Measurements from ENCODE around the gene TUBA3E. TPM values are rescaled to one million over a fixed set of nuclear protein-coding genes. Genes with fewer than 3 reads are reported as not detected.
"Not testable (repeated sequence)": the region's sequence is repeated elsewhere in the genome, so short reads cannot be mapped to it uniquely, and the experiment has no call there.

Gene TUBA3E
- total RNA-seq (2014; rRNA removed; shearing (Covaris generic)) = not detected in 2 replicates

DNA sequence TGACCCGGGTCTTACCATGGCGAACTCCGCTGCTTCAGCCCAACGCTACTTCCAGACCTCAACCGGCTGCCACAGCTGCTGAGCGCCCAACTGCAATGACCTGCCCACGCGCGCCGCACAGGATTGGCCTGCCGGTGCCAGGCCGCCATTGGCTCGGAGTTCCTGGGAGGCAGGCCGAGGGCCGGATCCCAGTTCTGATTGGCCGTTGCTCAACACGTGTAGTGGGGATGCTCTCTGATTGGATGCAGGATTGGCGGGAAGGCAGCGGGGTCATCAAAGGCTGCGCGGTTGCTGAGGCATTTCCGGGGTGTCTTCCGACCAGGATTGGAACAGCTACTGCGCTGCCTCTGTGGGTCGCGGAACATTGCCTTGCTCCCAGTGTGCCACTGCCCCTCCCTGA, at the start of gene TUBA3E:
Gene TUBA3E, minus strand, starts transcription at position 97 of the 400 bp plus-strand sequence. Its CDS starts 79 bp downstream, at position 18.
- DNase-seq (ENCODE audit: low spot score) = no peak

DNA sequence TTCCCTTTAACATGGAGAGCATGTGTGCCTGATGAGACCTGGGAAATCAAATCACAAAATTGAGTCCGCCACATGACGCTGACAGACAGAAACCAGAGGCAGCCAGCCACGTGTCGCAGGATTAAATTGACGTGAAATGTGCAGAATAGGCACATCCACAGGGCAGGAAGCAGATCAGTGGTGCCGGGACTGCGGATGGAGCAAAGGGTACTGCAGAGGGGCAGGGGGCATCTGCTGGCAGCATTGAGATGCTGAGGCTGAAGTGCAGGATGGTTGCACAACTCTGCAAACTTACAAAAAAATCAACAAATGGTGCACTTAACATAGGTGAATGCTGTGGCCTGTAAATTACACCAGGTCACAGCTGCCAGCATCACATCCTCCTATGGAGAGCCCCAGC, 48.2 kb upstream of the TUBA3E start:
- DNase-seq (ENCODE audit: low spot score) = no peak

- no peak for DNase-seq (ENCODE audit: low spot score)
These were observed 47.7 kb upstream of the TUBA3E start for GRCh38 chr2:130245976-130246375.

DNA sequence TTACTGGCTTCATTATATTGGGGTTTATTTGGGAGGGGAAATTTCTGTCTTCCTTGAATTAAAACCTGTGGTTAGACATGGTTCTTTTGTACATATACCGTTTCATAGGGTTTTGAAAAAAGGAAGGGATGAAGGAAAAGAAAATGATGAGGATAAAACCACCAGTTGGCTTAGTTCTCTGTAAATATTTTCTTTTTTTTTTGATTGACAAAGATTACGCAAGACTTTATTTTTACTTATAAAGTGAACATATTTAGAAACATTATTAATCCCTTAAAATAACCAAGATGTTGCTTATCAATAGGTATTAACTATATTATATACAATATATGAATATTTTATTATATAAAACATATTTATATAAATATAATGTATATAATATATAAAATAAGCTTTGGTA, 45.1 kb upstream of the TUBA3E start:
- DNase-seq (ENCODE audit: low spot score) = no peak

DNA sequence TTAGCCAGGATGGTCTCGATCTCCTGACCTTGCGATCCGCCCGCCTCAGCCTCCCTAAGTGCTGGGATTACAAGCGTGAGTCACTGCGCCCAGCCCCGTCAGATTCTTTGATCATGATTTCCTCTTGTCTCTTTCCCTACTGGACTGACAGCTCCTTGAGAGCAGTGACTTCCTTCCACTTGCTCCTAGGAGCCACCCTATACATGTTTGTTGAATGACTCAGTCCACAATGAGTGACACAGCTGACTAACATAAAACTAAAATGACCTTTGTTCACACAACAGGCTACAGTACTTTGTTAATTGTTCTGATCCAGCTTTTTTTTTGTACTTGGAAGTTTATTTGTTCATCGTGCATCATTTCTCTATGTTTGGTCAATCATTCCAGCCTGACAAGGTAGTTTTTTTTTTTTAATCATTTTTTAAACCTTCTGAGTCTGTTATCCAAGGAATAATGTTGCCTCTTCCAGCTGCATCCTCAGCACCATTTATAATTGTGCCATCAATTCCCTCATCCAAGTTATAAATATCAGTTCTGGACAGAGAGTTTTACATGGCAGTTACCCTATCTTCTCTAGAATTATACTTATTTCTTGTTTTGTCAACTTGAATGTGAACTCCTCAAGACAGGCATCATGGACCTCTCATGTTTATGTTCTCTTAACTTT, 42.9 kb upstream of the TUBA3E start:
- peak; percentile 94 for DNase-seq (ENCODE audit: low spot score)

DNA sequence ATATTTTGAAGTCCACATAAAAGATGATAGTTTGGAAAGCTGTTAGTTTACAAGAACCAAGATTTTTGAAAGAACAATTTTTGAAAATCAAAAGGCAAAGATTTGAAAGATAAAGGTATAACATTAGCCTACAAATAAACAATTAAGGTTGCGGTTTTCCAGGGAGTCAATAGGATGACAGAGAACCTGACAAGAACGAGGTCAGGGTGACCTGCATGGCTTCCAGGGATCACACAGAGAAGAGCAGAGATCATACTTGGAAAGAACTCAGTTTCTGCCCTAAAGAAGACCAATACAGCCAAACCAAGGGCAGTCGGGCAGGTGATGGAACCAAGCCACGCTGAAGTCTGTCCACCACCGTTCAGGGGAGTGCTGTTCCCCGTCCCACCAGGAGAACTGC, 41.3 kb upstream of the TUBA3E start:
- DNase-seq (ENCODE audit: low spot score) = not testable (repeated sequence)

GRCh38 chr2:130233066-130233465, 34.8 kb upstream of the TUBA3E start:
- DNase-seq (ENCODE audit: low spot score) = not testable (repeated sequence)

GRCh38 chr2:130231656-130232055, 33.4 kb upstream of the TUBA3E start:
- no peak for DNase-seq (ENCODE audit: low spot score)

DNA sequence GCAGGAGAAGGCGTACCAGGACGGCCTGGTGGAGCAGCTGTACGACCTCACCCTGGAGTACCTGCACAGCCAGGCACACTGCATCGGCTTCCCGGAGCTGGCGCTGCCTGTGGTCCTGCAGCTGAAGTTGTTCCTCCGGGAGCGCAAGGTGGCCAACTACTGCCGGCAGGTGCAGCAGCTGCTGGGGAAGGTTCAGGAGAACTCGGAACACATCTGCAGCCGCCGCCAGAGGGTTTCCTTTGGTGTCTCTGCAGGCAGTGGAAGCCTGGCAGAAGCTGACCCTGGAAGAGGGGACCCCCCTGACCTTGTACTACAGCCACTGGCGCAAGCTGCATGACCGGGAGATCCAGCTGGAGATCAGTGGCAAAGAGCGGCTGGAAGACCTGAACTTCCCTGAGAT, 32.7 kb upstream of the TUBA3E start:
- not testable (repeated sequence) for DNase-seq (ENCODE audit: low spot score)

DNA sequence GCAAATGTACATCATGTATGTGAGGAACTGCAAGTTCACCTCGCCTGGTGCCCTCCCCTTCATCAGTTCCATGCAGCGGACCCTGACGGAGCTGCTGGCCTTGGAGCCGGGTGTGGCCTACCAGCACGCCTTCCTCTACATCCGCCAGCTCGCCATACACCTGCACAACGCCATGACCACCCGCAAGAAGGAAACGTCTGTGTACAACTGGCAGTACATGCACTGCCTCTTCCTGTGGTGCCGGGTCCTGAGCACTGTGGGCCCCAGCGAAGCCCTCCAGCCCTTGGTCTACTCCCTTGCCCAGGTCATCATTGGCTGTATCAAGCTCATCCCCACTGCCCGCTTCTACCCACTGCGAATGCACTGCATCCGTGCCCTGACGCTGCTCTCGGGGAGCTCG, 32.1 kb upstream of the TUBA3E start:
- not testable (repeated sequence) for DNase-seq (ENCODE audit: low spot score)

DNA sequence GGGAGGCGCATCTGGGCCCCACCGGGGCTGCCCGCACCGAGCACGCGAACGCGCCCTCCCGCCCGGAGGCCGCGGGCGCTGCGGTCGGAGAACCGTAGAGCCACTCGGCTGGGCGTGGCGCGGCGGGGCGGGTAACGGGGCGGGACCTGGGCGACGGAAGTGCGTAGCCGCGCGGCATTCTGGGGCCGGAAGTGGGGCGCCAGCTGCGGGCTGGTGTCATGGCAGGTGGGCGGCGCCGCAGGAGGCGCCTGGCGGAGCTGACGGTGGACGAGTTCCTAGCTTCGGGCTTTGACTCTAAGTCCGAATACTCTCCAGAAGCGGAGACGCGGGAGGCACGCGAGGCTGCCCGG, 30.9 kb upstream of the TUBA3E start:
- DNase-seq (ENCODE audit: low spot score) = not testable (repeated sequence)

GRCh38 chr2:130228467-130229160, 30.4 kb upstream of the TUBA3E start:
- DNase-seq (ENCODE audit: low spot score) = not testable (repeated sequence)

DNA sequence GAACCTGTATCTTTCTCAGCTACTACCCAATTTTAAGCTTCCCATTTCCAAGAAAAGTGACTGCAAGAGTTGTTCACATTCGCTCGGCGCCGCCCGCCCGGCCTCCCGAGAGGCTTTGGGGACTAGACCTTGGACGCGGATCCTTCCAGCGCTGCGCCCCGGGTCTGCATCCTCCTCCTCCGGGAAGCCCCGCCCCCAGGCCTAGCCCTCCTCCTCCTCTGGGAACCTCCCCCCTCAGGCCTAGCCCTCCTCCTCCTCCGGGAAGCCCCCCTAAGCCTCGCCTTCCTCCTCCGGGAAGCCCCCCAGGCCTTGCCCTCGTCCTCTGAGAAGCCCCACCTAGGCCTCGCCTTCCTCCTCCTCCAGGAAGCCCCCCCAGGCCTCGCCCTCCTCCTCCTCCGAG, 29.8 kb upstream of the TUBA3E start:
- DNase-seq (ENCODE audit: low spot score) = not testable (repeated sequence)

- not testable (repeated sequence) for DNase-seq (ENCODE audit: low spot score)
These were observed 24.3 kb upstream of the TUBA3E start for GRCh38 chr2:130222523-130222922.

GRCh38 chr2:130220505-130220904, 22.3 kb upstream of the TUBA3E start:
- not testable (repeated sequence) for DNase-seq (ENCODE audit: low spot score)

GRCh38 chr2:130219147-130219546, 20.9 kb upstream of the TUBA3E start:
- not testable (repeated sequence) for DNase-seq (ENCODE audit: low spot score)

GRCh38 chr2:130207051-130207450, 8.8 kb upstream of the TUBA3E start:
- not testable (repeated sequence) for DNase-seq (ENCODE audit: low spot score)

DNA sequence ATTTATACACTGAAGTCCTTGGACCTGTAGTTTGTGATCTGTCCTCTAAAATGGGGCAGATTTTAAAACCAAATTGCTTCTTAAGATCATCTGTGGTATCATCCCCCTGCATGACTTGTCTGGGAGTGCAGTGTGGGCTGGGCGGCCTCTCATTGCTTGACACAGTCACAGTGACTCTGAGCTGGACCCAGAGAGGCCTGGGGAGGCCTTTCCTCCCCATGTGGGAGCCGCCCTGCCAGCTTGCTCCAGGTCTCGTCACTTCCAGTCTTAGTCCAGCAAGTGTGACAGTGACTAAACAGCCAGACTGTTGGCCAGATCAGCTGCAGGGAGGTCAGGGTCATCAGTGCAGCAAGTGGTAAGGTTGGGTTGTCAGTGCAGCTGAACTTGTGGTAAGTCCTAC, 4.9 kb upstream of the TUBA3E start:
- not testable (repeated sequence) for DNase-seq (ENCODE audit: low spot score)

- not testable (repeated sequence) for DNase-seq (ENCODE audit: low spot score)
These were observed 4.3 kb upstream of the TUBA3E start for GRCh38 chr2:130202518-130202917.

GRCh38 chr2:130196052-130196451, 2.2 kb downstream of the TUBA3E start:
- DNase-seq (ENCODE audit: low spot score) = not testable (repeated sequence)

DNA sequence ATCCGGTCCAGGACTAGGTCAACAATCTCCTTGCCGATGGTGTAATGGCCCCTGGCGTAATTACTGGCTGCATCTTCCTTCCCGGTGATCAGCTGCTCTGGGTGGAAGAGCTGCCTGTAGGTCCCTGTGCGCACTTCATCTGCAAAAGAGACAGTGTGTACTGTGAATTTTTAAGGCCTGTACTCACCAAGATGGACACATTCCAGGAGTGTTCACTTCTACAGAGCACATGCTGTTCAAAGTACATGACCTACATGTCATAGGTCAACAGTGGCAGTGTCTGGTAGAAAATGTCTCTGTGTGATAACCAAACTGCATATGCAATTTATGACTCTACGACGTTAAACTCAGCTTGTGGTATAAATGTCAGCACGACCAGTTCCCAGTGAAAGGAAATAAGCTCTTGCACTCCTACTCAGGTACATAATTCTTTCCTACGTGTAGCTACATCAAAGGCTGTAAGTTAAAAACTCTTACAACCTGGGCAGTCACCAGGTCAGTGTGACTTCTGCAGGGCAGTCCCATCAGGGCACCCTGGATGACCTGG, 3.1 kb downstream of the TUBA3E start:
- DNase-seq (ENCODE audit: low spot score) = not testable (repeated sequence)

GRCh38 chr2:130193824-130194223, 4.4 kb downstream of the TUBA3E start:
- DNase-seq (ENCODE audit: low spot score) = not testable (repeated sequence)

GRCh38 chr2:130192451-130192850, 5.8 kb downstream of the TUBA3E start:
- not testable (repeated sequence) for DNase-seq (ENCODE audit: low spot score)

Measured in HT-29 (cell line).